Common myeloid progenitor, CD34-positive (primary cell): ENCODE data around the gene ODAD3.
"Not testable (repeated sequence)": the region's sequence is repeated elsewhere in the genome, so short reads cannot be mapped to it uniquely, and the experiment has no call there.

Source experiments
- CTCF ChIA-PET: fragments of 350-600 bp; sonication (Branson Sonifier 250); formaldehyde crosslinking; loops from one replicate; lab custom pipeline; 2021; ENCODE audit warnings: antibody characterized with exemption; lab: Charles Lee
- POLR2A ChIA-PET: fragments of 350-600 bp; sonication (Branson Sonifier 250); formaldehyde crosslinking; loops from one replicate; lab custom pipeline; 2021; ENCODE audit warnings: antibody characterized with exemption; lab: Charles Lee
- DNase-seq, 3 donors: peaks; one replicate each; pipeline versions ENCODE4 v3.0.0 to v3.0.0-alpha.2; 2013
- H3K27ac ChIP-seq, 2 experiments: 1 replicate in 1 of 2; 2 replicates in 1 of 2; pipeline ENCODE4 v1.7.0; 2013; ENCODE audit warnings: inconsistent platforms in 2 of 2, low read length in 2 of 2, mild to moderate bottlenecking in 2 of 2, low read depth in 1 of 2, moderate library complexity in 1 of 2; ENCODE audit not compliant: severe bottlenecking in 2 of 2, insufficient read depth in 1 of 2, poor library complexity in 1 of 2
- H3K27me3 ChIP-seq, 5 experiments: replicated peaks in 2 of 5; 1 replicate in 3 of 5; 2 replicates in 2 of 5; pipeline versions ENCODE4 v1.6.1 to v1.7.0; 2013; ENCODE audit warnings: low read length in 4 of 5, mild to moderate bottlenecking in 2 of 5, moderate library complexity in 2 of 5, inconsistent platforms in 1 of 5; ENCODE audit not compliant: insufficient read depth in 5 of 5, control insufficient read depth in 4 of 5
- H3K36me3 ChIP-seq, 4 experiments: 1 replicate in 2 of 4; 2 replicates in 2 of 4; pipeline versions ENCODE4 v1.6.1 to v1.7.0; 2013; ENCODE audit warnings: low read length in 3 of 4, control low read depth in 1 of 4, mild to moderate bottlenecking in 1 of 4; ENCODE audit not compliant: control insufficient read depth in 4 of 4, insufficient read depth in 4 of 4
- H3K4me1 ChIP-seq, 4 experiments: 1 replicate in 3 of 4; 2 replicates in 1 of 4; pipeline versions ENCODE4 v1.6.1 to v1.7.1; 2013; ENCODE audit warnings: low read length in 3 of 4, mild to moderate bottlenecking in 3 of 4, control low read depth in 1 of 4, inconsistent platforms in 1 of 4, moderate library complexity in 1 of 4; ENCODE audit not compliant: control insufficient read depth in 4 of 4, insufficient read depth in 4 of 4; ENCODE audit errors: control extremely low read depth in 1 of 4
- H3K4me3 ChIP-seq, 7 experiments: 1 replicate in 4 of 7; 2 replicates in 3 of 7; pipeline versions ENCODE4 v1.5.1 to v1.7.0; 2013; ENCODE audit warnings: mild to moderate bottlenecking in 7 of 7, low read length in 6 of 7, moderate library complexity in 6 of 7, inconsistent platforms in 2 of 7, low read depth in 2 of 7, control low read depth in 1 of 7; ENCODE audit not compliant: insufficient read depth in 4 of 7, control insufficient read depth in 1 of 7; ENCODE audit errors: extremely low read depth in 1 of 7
- H3K9me3 ChIP-seq, 5 experiments: 1 replicate in 4 of 5; 2 replicates in 1 of 5; pipeline versions ENCODE4 v1.6.1 to v1.7.1; 2013; ENCODE audit warnings: low read length in 4 of 5, mild to moderate bottlenecking in 2 of 5, inconsistent platforms in 1 of 5, low read depth in 1 of 5, moderate library complexity in 1 of 5; ENCODE audit not compliant: control insufficient read depth in 4 of 5, insufficient read depth in 2 of 5; ENCODE audit errors: control extremely low read depth in 1 of 5
- WGBS: methylation state at CpG from one replicate; pipeline ENCODE4 v1.1.5; 2013; ENCODE audit not compliant: insufficient coverage; 5-methylcytosine and 5-hydroxymethylcytosine counted together

ODAD3 gene

GRCh38 chr19:11468266-11468845, 33.4 kb upstream of the ODAD3 start:
- POLR2A ChIA-PET, H3K27ac ChIP-seq, H3K9me3 ChIP-seq, H3K36me3 ChIP-seq, H3K4me1 ChIP-seq, H3K4me3 ChIP-seq, H3K27me3 ChIP-seq, DNase-seq: not testable (repeated sequence)
- WGBS = 90% methylated on average over 6 of the region's 8 CpGs
- CTCF ChIA-PET = interaction anchor here (0.6 to 1.6 kb wide), 5 partner anchors 9 to 87 kb away, joined by 3 to 11 read pairs (median 3); no protein-coding TSS in a partner anchor

- CTCF ChIA-PET = no interaction called here
- no peak overlapping the region for H3K4me3 ChIP-seq
- peaks cover 0 to under 1% (median 0%) of the 10 kb centered on the region in 5 experiments for H3K27me3 ChIP-seq
- POLR2A ChIA-PET = no interaction called here
- no peaks in the 10 kb centered on the region for H3K4me1 ChIP-seq
- DNase-seq = no peak
- H3K36me3 ChIP-seq = no peaks in the 10 kb centered on the region
- H3K9me3 ChIP-seq = no peaks in the 10 kb centered on the region
- H3K27ac ChIP-seq = no peak overlapping the region
- 50% methylated on average over 6 of the region's 8 CpGs for WGBS
These were observed 30.7 kb upstream of the ODAD3 start for GRCh38 chr19:11465600-11465999.

- WGBS = 90% methylated on average over 10 of the region's 11 CpGs
- Histone ChIP-seq H3K9me3 (no peaks in the 10 kb centered on the region), H3K36me3 (no peaks in the 10 kb centered on the region), H3K27ac (no peak overlapping the region), H3K4me1 (no peaks in the 10 kb centered on the region), H3K4me3 (no peak overlapping the region), H3K27me3 (peaks cover 0 to 4% (median 0%) of the 10 kb centered on the region in 5 experiments)
- POLR2A ChIA-PET = no interaction called here
- CTCF ChIA-PET = no interaction called here
- DNase-seq = peak in 1 of 3 donors; percentile 41
These were observed 29.7 kb upstream of the ODAD3 start for GRCh38 chr19:11464333-11465265.

- Histone ChIP-seq H3K27ac (no peak overlapping the region), H3K4me3 (no peak overlapping the region), H3K9me3 (no peaks in the 10 kb centered on the region), H3K27me3 (peaks cover 0 to 4% (median 0%) of the 10 kb centered on the region in 5 experiments), H3K4me1 (no peaks in the 10 kb centered on the region), H3K36me3 (no peaks in the 10 kb centered on the region)
- no peak for DNase-seq
- WGBS = 95% methylated on average over 9 of the region's 12 CpGs
- ChIA-PET POLR2A (no interaction called here), CTCF (no interaction called here)
These were observed 28.5 kb upstream of the ODAD3 start for GRCh38 chr19:11463391-11463790.

- 60% methylated on average over 1 of the region's 2 CpGs for WGBS
- H3K4me3 ChIP-seq = no peak overlapping the region
- no peak overlapping the region for H3K27ac ChIP-seq
- H3K4me1 ChIP-seq = no peaks in the 10 kb centered on the region
- no peaks in the 10 kb centered on the region for H3K36me3 ChIP-seq
- peaks cover 0 to 4% (median 0%) of the 10 kb centered on the region in 5 experiments for H3K27me3 ChIP-seq
- no peaks in the 10 kb centered on the region for H3K9me3 ChIP-seq
- ChIA-PET CTCF (no interaction called here), POLR2A (no interaction called here)
- no peak for DNase-seq
These were observed 26.5 kb upstream of the ODAD3 start for GRCh38 chr19:11461453-11461852.

GRCh38 chr19:11460207-11460606, 25.3 kb upstream of the ODAD3 start:
- peaks cover 0 to 4% (median 0%) of the 10 kb centered on the region in 5 experiments for H3K27me3 ChIP-seq
- no peaks in the 10 kb centered on the region for H3K36me3 ChIP-seq
- ChIA-PET CTCF (interaction anchor here (1.4 to 1.5 kb wide), 2 partner anchors 7 to 10 kb away, joined by 3 read pairs; no protein-coding TSS in a partner anchor), POLR2A (no interaction called here)
- H3K27ac ChIP-seq = no peak overlapping the region
- no peaks in the 10 kb centered on the region for H3K4me1 ChIP-seq
- H3K4me3 ChIP-seq = no peak overlapping the region
- DNase-seq = no peak
- H3K9me3 ChIP-seq = no peaks in the 10 kb centered on the region
- 88% methylated on average over 1 of the region's 4 CpGs for WGBS

GRCh38 chr19:11458912-11459311, 24.0 kb upstream of the ODAD3 start:
- H3K27me3 ChIP-seq, H3K9me3 ChIP-seq, POLR2A ChIA-PET, DNase-seq, H3K4me1 ChIP-seq, H3K27ac ChIP-seq, H3K36me3 ChIP-seq, H3K4me3 ChIP-seq: not testable (repeated sequence)
- CTCF ChIA-PET = interaction anchor here (1.4 to 1.5 kb wide), 2 partner anchors 9 kb away, joined by 3 read pairs; no protein-coding TSS in a partner anchor
- WGBS = no CpG with 5 or more reads among the region's 11 CpGs
